ENCODE results near the gene NEURL1B. TPM values are rescaled to one million over a fixed set of nuclear protein-coding genes. Genes with fewer than 3 reads are reported as not detected.
A peak's percentile ranks its signal among the peaks of the same experiment; 100 is the strongest.

Gene NEURL1B
- total RNA-seq, 4 donors from 2014 or later = 11.9 to 18.8 (median 15.6) TPM

DNA sequence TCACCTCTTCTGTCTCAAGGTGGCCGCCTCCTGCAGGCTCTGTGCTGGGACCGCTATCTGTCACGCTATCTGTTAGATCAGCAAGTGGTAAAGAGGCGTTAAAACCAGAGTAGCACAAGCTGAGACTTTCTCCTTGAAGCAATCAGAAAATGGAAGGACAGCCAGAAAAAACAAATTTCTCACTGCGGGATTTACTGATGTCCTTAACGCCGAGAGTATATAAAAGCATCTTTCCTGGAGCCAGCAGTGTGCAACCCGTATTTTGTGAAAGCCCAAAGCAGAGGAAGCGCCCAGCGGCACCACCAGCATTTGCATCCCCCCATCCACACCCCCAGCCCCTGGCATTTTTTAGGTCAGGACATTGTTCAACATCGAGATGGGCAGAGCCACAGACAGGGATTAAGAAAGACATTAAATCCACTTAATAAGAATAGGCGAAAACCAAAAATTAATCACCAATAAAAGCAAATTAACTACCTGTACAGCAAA lies 81.3 kb downstream of the NEURL1B start:
- H3K4me1 ChIP-seq = peaks cover 0 to 29% (median 4%) of the 10 kb centered on the region in 3 donors
- no peak overlapping the region for H3K4me3 ChIP-seq
- no peak for TF ChIP-seq POLR2A (IDR thresholded peaks at IDR 0.05)
- TF ChIP-seq, protein P1, sequence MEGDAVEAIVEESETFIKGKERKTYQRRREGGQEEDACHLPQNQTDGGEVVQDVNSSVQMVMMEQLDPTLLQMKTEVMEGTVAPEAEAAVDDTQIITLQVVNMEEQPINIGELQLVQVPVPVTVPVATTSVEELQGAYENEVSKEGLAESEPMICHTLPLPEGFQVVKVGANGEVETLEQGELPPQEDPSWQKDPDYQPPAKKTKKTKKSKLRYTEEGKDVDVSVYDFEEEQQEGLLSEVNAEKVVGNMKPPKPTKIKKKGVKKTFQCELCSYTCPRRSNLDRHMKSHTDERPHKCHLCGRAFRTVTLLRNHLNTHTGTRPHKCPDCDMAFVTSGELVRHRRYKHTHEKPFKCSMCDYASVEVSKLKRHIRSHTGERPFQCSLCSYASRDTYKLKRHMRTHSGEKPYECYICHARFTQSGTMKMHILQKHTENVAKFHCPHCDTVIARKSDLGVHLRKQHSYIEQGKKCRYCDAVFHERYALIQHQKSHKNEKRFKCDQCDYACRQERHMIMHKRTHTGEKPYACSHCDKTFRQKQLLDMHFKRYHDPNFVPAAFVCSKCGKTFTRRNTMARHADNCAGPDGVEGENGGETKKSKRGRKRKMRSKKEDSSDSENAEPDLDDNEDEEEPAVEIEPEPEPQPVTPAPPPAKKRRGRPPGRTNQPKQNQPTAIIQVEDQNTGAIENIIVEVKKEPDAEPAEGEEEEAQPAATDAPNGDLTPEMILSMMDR (IDR thresholded peaks at IDR 0.05) = no peak
- peak overlapping the region in 3 of 4 donors; percentile 52 to 64 (median 53) for H3K27ac ChIP-seq
- 56 to 76% methylated on average over 11 to 12 of the region's 12 CpGs for WGBS, 2 donors
- no peaks in the 10 kb centered on the region for H3K27me3 ChIP-seq
- intact Hi-C loops (cut with DNase I) = no loop called here
- no peaks in the 10 kb centered on the region for H3K36me3 ChIP-seq
- no peak for DNase-seq
- no peaks in the 10 kb centered on the region for H3K9me3 ChIP-seq

GRCh38 chr5:172723508-172723907 lies 82.4 kb downstream of the NEURL1B start:
- DNase-seq = no peak
- Histone ChIP-seq H3K27me3 (no peaks in the 10 kb centered on the region), H3K4me1 (peaks cover 0 to 24% (median 4%) of the 10 kb centered on the region in 3 donors), H3K9me3 (no peaks in the 10 kb centered on the region), H3K4me3 (no peak overlapping the region), H3K27ac (no peak overlapping the region), H3K36me3 (no peaks in the 10 kb centered on the region)
- intact Hi-C loops (cut with DNase I) = no loop called here
- no peak for TF ChIP-seq POLR2A (IDR thresholded peaks at IDR 0.05)
- TF ChIP-seq, protein P1 (IDR thresholded peaks at IDR 0.05) = no peak
- 40 to 77% methylated on average over 1 to 2 of the region's 2 CpGs for WGBS, 2 donors

DNA sequence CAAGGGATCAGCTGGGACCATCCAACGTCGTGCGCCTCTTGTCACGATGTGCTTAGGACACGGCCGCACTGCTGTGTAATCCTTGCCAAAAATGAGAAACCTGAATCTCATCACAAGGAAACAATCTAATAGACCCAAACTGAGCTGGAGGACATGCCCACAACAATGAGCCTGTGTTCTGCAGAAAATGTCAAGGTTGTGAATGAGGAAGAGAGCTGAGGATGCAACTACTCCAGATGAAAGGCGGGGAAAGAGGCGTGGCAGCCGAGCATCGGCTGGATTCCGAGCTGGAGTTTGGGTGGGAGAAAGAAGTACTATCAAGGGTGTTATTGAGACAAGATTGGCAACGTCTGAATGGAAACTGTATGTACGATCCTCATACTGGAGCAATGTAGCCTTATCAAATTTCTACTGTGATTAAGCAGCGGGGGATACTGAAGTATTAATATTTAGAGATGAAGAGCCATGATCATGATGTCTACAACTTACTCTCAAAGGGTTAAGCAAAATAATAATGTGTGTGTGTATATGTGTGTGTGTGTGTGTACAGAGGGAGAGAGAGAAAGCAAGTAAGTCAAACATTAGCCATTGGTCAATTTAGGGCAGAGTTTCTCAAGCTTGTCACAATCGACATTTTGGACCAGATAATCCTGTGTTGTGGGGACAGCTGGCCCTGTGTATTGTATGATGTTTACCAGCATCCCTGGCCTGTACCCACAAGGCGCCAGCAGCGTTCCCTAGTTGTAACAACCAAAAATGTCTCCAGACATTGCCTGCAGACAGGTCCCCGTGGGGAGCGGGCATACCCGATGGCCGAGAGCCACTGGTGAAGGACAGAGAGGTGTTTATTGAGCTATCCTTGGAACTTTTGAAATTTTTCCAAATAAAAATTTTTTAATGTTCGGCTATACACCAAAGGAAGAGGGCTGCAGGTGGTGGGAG lies 83.5 kb downstream of the NEURL1B start:
- TF ChIP-seq, protein P1 (IDR thresholded peaks at IDR 0.05) = no peak
- TF ChIP-seq POLR2A (IDR thresholded peaks at IDR 0.05) = no peak
- intact Hi-C loops (cut with DNase I) = no loop called here
- DNase-seq = no peak
- Histone ChIP-seq H3K36me3 (no peaks in the 10 kb centered on the region), H3K9me3 (no peaks in the 10 kb centered on the region), H3K4me3 (no peak overlapping the region), H3K4me1 (peaks cover 4 to 30% (median 5%) of the 10 kb centered on the region in 3 donors), H3K27me3 (no peaks in the 10 kb centered on the region), H3K27ac (no peak overlapping the region)
- WGBS, 2 donors = 74 to 77% methylated on average over 21 of the region's 22 CpGs

GRCh38 chr5:172725273-172725672 lies 84.2 kb downstream of the NEURL1B start:
- TF ChIP-seq, protein P1 (IDR thresholded peaks at IDR 0.05) = no peak
- no peak for TF ChIP-seq POLR2A (IDR thresholded peaks at IDR 0.05)
- peaks cover 5 to 37% (median 9%) of the 10 kb centered on the region in 3 donors for H3K4me1 ChIP-seq
- no peak overlapping the region for H3K27ac ChIP-seq
- intact Hi-C loops (cut with DNase I) = no loop called here
- H3K27me3 ChIP-seq = no peaks in the 10 kb centered on the region
- H3K9me3 ChIP-seq = no peaks in the 10 kb centered on the region
- DNase-seq = no peak
- no peaks in the 10 kb centered on the region for H3K36me3 ChIP-seq
- H3K4me3 ChIP-seq = no peak overlapping the region
- 95 to 100% methylated on average over 10 of the region's 10 CpGs for WGBS, 2 donors

DNA sequence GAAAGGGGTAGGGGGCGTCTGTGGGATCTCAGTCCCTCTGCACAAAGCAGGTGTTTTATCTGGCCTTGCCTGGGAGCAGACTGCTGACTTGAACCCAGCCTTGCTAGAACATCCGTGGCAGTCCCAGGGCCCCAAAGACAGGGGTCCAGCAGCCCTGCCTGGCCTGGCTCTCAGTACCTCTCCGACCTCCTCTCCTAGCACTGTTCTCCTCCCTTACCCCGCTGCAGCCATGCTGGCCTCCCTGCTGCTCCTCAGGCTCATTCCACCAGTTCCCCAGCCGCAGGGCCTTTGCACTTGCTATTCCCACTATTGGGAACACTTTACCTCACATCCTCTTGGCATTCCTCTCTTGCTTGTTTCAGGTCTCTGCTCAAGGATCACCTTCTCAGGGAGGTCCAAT lies 84.7 kb downstream of the NEURL1B start:
- no peak for DNase-seq
- Histone ChIP-seq H3K27ac (no peak overlapping the region), H3K9me3 (no peaks in the 10 kb centered on the region), H3K4me3 (no peak overlapping the region), H3K27me3 (no peaks in the 10 kb centered on the region), H3K4me1 (peaks cover 5 to 37% (median 9%) of the 10 kb centered on the region in 3 donors), H3K36me3 (no peaks in the 10 kb centered on the region)
- TF ChIP-seq, protein P1 (IDR thresholded peaks at IDR 0.05) = no peak
- no peak for TF ChIP-seq POLR2A (IDR thresholded peaks at IDR 0.05)
- intact Hi-C loops (cut with DNase I) = no loop called here
- 83 to 89% methylated on average over 5 of the region's 5 CpGs for WGBS, 2 donors
